PC-9 (cell line): ENCODE results near the gene CLEC7A. TPM values are rescaled to one million over a fixed set of nuclear protein-coding genes. Genes with fewer than 3 reads are reported as not detected.

Source experiments
- BruUV-seq: library from RNA; stranded (reverse); fragments of 400-500 nt; replicated peaks from 2 replicates; lab custom pipeline; 2021; lab: Mats Ljungman, UMichigan
- CTCF ChIA-PET: fragments of 300-600 bp; sonication (Branson Sonifier 250); formaldehyde crosslinking; loops from one replicate; lab custom pipeline; 2022; ENCODE audit warnings: antibody characterized with exemption; lab: Charles Lee
- POLR2A ChIA-PET: fragments of 300-600 bp; sonication (Branson Sonifier 250); formaldehyde crosslinking; loops from one replicate; lab custom pipeline; 2022; ENCODE audit warnings: antibody characterized with exemption; ENCODE audit not compliant: unreplicated experiment; lab: Charles Lee
- DNase-seq, 2 experiments: peaks; one replicate each; pipeline versions ENCODE4 v3.0.0 to v3.0.0-alpha.2; 2015 to 2022; ENCODE audit warnings: mixed read lengths in 1 of 2
- H2AFZ ChIP-seq: fragments of 200-600 bp; sonication (generic); 2 replicates; pipeline ENCODE4 v1.8.1; 2017; ENCODE audit warnings: antibody characterized with exemption
- H3F3A ChIP-seq: fragments of 200-600 bp; sonication (generic); 2 replicates; pipeline ENCODE4 v1.8.1; 2017; ENCODE audit warnings: antibody characterized with exemption, mild to moderate bottlenecking, low read depth; ENCODE audit not compliant: insufficient read depth
- H3K27ac ChIP-seq: fragments of 200-600 bp; sonication (generic); 2 replicates; pipeline ENCODE4 v1.6.1; 2016; ENCODE audit warnings: mixed run types
- H3K27me3 ChIP-seq: fragments of 200-600 bp; sonication (generic); 2 replicates; pipeline ENCODE4 v1.6.1; 2016; ENCODE audit warnings: low read depth, mixed run types; ENCODE audit not compliant: insufficient read depth
- H3K36me3 ChIP-seq: fragments of 200-600 bp; sonication (generic); 2 replicates; pipeline ENCODE4 v1.6.1; 2016; ENCODE audit warnings: low read depth, mixed run types
- H3K4me1 ChIP-seq: fragments of 200-600 bp; sonication (generic); replicated peaks from 2 replicates; pipeline ENCODE4 v1.6.1; 2016; ENCODE audit warnings: mixed run types; ENCODE audit not compliant: insufficient read depth
- H3K4me2 ChIP-seq: fragments of 200-600 bp; sonication (generic); 2 replicates; pipeline ENCODE4 v1.6.1; 2017; ENCODE audit warnings: mixed run types
- H3K4me3 ChIP-seq: fragments of 200-600 bp; sonication (generic); 2 replicates; pipeline ENCODE4 v1.6.1; 2016; ENCODE audit warnings: mixed run types
- H3K79me2 ChIP-seq: fragments of 200-600 bp; sonication (generic); 2 replicates; pipeline ENCODE4 v1.6.1; 2017; ENCODE audit warnings: low read depth, mixed run types
- H3K9me2 ChIP-seq: fragments of 200-600 bp; sonication (generic); 2 replicates; pipeline ENCODE4 v1.8.1; 2017; ENCODE audit warnings: mild to moderate bottlenecking; ENCODE audit not compliant: insufficient read depth
- H3K9me3 ChIP-seq: fragments of 200-600 bp; sonication (generic); 2 replicates; pipeline ENCODE4 v1.8.1; 2016; ENCODE audit warnings: low read depth; ENCODE audit not compliant: insufficient read depth
- H4K20me1 ChIP-seq: fragments of 200-600 bp; sonication (generic); 2 replicates; pipeline ENCODE4 v1.8.1; 2017; ENCODE audit not compliant: insufficient read depth
- CTCF ChIP-seq: fragments of 200-600 bp; sonication (generic); conservative IDR thresholded peaks from 2 replicates; pipeline ENCODE4 v1.6.1; 2017; ENCODE audit warnings: mixed run types, antibody characterized with exemption, mild to moderate bottlenecking, moderate library complexity
- EZH2 ChIP-seq: fragments of 200-600 bp; sonication (generic); IDR thresholded peaks from 2 replicates; pipeline ENCODE4 v1.8.0; 2017; ENCODE audit warnings: antibody characterized with exemption, low read depth
- intact Hi-C: fragments of 100-400 bp; cut with micrococcal nuclease; formaldehyde crosslinking; loops from one replicate; pipeline ENCODE4 v1.10.0; 2022; ENCODE audit not compliant: unreplicated experiment
- total RNA-seq: library from RNA; stranded (reverse); gene quantifications from 2 replicates; pipeline ENCODE4 v1.2.3, GENCODE V29; 2021

Gene CLEC7A
- total RNA-seq, 1 experiment from 2014 or later: 5.1 TPM

DNA sequence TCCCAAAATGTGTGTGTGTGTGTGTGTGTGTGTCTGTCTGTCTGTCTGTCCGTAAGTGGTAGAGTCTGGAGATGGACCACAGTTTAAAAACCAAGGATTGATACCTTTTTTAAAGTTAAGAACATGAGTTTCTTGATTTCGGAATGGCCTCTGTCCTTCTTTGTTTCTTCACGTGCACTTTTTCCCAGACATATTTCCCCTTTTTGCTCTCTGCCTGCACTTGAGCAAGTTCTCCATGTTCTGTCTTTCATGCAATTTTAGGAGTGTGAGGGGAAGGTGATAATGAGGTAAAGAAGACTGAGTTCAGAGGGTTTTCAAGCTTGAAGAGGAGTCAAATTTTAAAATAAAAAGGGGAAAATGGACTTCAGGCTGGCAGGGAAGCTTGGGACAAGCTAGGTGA is 29.3 kb upstream of the CLEC7A start:
- 0 out of 2 replicates have a peak, but pooled peaks cover 5% of the 10 kb centered on the region for H3F3A ChIP-seq
- no peak for DNase-seq
- H3K9me2 ChIP-seq: no peaks in the 10 kb centered on the region
- no peak overlapping the region for H3K4me2 ChIP-seq
- intact Hi-C loops: no loop called here
- no peaks in the 10 kb centered on the region for H3K36me3 ChIP-seq
- H3K9me3 ChIP-seq: no peaks in the 10 kb centered on the region
- H3K79me2 ChIP-seq: no peaks in the 10 kb centered on the region
- BruUV-seq: no TSS peak
- no peak overlapping the region for H3K27ac ChIP-seq
- no peaks in the 10 kb centered on the region for H3K27me3 ChIP-seq
- CTCF ChIA-PET: no interaction called here
- no peaks in the 10 kb centered on the region for H3K4me1 ChIP-seq
- H2AFZ ChIP-seq: no peak overlapping the region
- H3K4me3 ChIP-seq: no peak overlapping the region
- no peak for TF ChIP-seq CTCF
- TF ChIP-seq EZH2: no peak
- H4K20me1 ChIP-seq: no peaks in the 10 kb centered on the region
- POLR2A ChIA-PET: no interaction called here

GRCh38 chr12:10158406-10158805 is 28.4 kb upstream of the CLEC7A start:
- Histone ChIP-seq H3K4me2 (no peak overlapping the region), H3K4me1 (no peaks in the 10 kb centered on the region), H3K36me3 (no peaks in the 10 kb centered on the region), H3K9me3 (no peaks in the 10 kb centered on the region), H3K4me3 (no peak overlapping the region), H3K79me2 (no peaks in the 10 kb centered on the region), H2AFZ (no peak overlapping the region), H4K20me1 (no peaks in the 10 kb centered on the region), H3K9me2 (no peaks in the 10 kb centered on the region), H3K27ac (no peak overlapping the region), H3F3A (0 out of 2 replicates have a peak, but pooled peaks cover 5% of the 10 kb centered on the region), H3K27me3 (no peaks in the 10 kb centered on the region)
- TF ChIP-seq EZH2: no peak
- TF ChIP-seq CTCF: no peak
- DNase-seq: no peak
- CTCF ChIA-PET: no interaction called here
- POLR2A ChIA-PET: interaction anchor here (0.6 kb wide), 1 partner anchor 35 kb away, joined by 4 read pairs; no protein-coding TSS in a partner anchor
- intact Hi-C loops: no loop called here
- BruUV-seq: no TSS peak

DNA sequence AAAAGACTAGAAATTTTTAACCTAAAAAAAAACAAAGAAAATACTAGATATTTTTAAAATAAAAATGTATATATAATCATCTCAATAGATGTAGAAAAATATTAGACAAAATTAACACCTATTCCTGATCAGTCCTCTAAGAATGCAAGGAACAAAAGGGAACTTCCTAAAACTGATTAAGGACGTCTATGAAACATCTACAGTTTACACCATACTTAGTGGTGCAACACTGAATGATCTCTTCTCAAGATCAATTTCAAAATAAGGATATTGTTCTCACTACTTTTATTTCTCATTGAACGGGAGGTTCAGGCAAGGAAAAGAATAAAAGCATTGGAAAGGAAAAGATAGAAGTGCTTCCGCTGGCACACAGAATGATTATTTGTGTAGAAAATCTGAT is 26.0 kb upstream of the CLEC7A start:
- no peaks in the 10 kb centered on the region for H3K9me3 ChIP-seq
- 0 out of 2 replicates have a peak, but pooled peaks cover 5% of the 10 kb centered on the region for H3F3A ChIP-seq
- no TSS peak for BruUV-seq
- DNase-seq: no peak
- no peaks in the 10 kb centered on the region for H3K4me1 ChIP-seq
- ChIA-PET POLR2A (no interaction called here), CTCF (interaction anchor here (0.7 to 1.0 kb wide), 3 partner anchors 22 to 840 kb away, joined by 3 to 7 read pairs (median 5); no protein-coding TSS in a partner anchor)
- no peaks in the 10 kb centered on the region for H3K27me3 ChIP-seq
- H3K36me3 ChIP-seq: no peaks in the 10 kb centered on the region
- no peaks in the 10 kb centered on the region for H3K9me2 ChIP-seq
- H3K4me2 ChIP-seq: no peak overlapping the region
- no peak overlapping the region for H3K27ac ChIP-seq
- H2AFZ ChIP-seq: no peak overlapping the region
- no peak overlapping the region for H3K4me3 ChIP-seq
- H3K79me2 ChIP-seq: no peaks in the 10 kb centered on the region
- no peak for TF ChIP-seq EZH2
- TF ChIP-seq CTCF: no peak
- intact Hi-C loops: no loop called here
- no peaks in the 10 kb centered on the region for H4K20me1 ChIP-seq
